ENCODE results near the gene NLGN4Y. TPM values are rescaled to one million over a fixed set of nuclear protein-coding genes. Genes with fewer than 3 reads are reported as not detected.

The NLGN4Y gene
- total and polyA plus RNA-seq, 2 of the 4 experiments (the other 2 are of a cell fraction), result not detected

DNA sequence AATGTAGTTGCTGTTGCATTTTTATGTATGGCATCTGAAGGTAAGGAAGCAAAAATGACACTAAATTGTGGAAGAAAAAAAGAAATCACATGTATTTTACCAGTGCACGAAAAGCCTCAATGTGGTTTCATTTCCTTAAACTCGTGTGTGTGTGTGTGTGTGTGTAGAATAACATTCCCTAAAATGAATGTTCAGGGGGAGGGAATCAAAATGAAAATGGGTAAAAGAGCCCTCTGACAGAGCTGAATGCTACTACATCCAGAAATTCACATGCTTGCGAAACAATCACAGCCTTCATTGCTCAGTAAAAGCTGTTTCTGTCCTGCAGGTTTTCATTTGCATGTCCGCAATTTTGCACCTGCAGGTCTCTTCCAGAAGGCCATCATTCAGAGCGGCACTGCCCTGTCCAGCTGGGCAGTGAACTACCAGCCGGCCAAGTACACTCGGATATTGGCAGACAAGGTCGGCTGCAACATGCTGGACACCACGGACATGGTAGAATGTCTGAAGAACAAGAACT, 305.1 kb downstream of the NLGN4Y start:
- no peak overlapping the region for H3K23ac ChIP-seq (ENCODE audit: low read depth, low read length)
- ATAC-seq (ENCODE audit: low read depth), result no peak
- no peaks in the 10 kb centered on the region for H3K79me1 ChIP-seq (ENCODE audit: low read depth in 1 of 2, low read length in 2 of 2)
- H3K9ac ChIP-seq (ENCODE audit: low read depth, low read length), result no peak overlapping the region
- H3K56ac ChIP-seq (ENCODE audit: extremely low read depth, insufficient read depth, low read length), result no peak overlapping the region
- no peaks in the 10 kb centered on the region for H3K9me1 ChIP-seq (ENCODE audit: insufficient read depth, low read length)
- H3K18ac ChIP-seq (ENCODE audit: low read depth, low read length), result no peak overlapping the region
- DNase-seq, result no peak
- no peak overlapping the region for H4K91ac ChIP-seq (ENCODE audit: insufficient read depth, low read depth, low read length)
- H3K14ac ChIP-seq (replicated peaks; ENCODE audit: low read depth, low read length), result no peak overlapping the region
- H4K8ac ChIP-seq (ENCODE audit: low read depth in 2 of 2, low read length in 2 of 2), result no peak overlapping the region
- WGBS, 2 experiments (ENCODE audit: extremely low coverage in 2 of 2, insufficient read length in 1 of 2), result no CpG with 5 or more reads among the region's 9 CpGs
- H3K9me3 ChIP-seq (ENCODE audit: control insufficient read depth, insufficient read depth, low read length), result no peaks in the 10 kb centered on the region
- in situ Hi-C loops (cut with MboI; ENCODE audit: low sequenced_read_pairs), result no loop called here
- no peak overlapping the region for H2BK120ac ChIP-seq (ENCODE audit: low read depth, low read length)
- POLR2A ChIA-PET (ENCODE audit: unreplicated experiment), result no interaction called here
- no peak overlapping the region for H3K27ac ChIP-seq (ENCODE audit: insufficient read depth, low read length)
- dilution Hi-C loops (cut with HindIII; ENCODE audit: low sequenced_read_pairs, unreplicated experiment), result no loop called here
- H2AK5ac ChIP-seq (ENCODE audit: low read depth, low read length), result no peak overlapping the region
- no peak overlapping the region for H2AFZ ChIP-seq (replicated peaks; ENCODE audit: low read length, poor library complexity)
- H3K27me3 ChIP-seq (ENCODE audit: control insufficient read depth, insufficient read depth, low read length), result no peaks in the 10 kb centered on the region
- H3K36me3 ChIP-seq (ENCODE audit: control insufficient read depth, insufficient read depth, low read length), result no peaks in the 10 kb centered on the region
- no peak overlapping the region for H2BK20ac ChIP-seq (ENCODE audit: low read depth, low read length)
- no peak overlapping the region for H2AK9ac ChIP-seq (replicated peaks; ENCODE audit: low read depth, low read length, poor library complexity)
- intact Hi-C loops (cut with micrococcal nuclease), result no loop called here
- BruUV-seq (replicated peaks), result no TSS peak
- H2BK15ac ChIP-seq (ENCODE audit: low read depth, low read length), result no peak overlapping the region
- H3K4me1 ChIP-seq (ENCODE audit: control insufficient read depth, insufficient read depth, low read length), result no peaks in the 10 kb centered on the region
- H3K4me2 ChIP-seq (ENCODE audit: low read depth, low read length), result no peak overlapping the region
- H3K4me3 ChIP-seq (ENCODE audit: insufficient read depth, low read depth, low read length), result no peak overlapping the region
- H4K20me1 ChIP-seq (ENCODE audit: insufficient read depth, low read length), result no peaks in the 10 kb centered on the region
- H2BK5ac ChIP-seq (ENCODE audit: low read depth, low read length, poor library complexity, severe bottlenecking), result no peak overlapping the region
- no peak for TF ChIP-seq MAFK (IDR thresholded peaks at IDR 0.05; ENCODE audit: low read depth, low read length)
- no peak for TF ChIP-seq POLR2A (IDR thresholded peaks at IDR 0.05; ENCODE audit: low read depth, low read length)
- TF ChIP-seq MAZ (IDR thresholded peaks at IDR 0.05; ENCODE audit: borderline replicate concordance, low read depth, low read length), result no peak
- no peak overlapping the region for H4K5ac ChIP-seq (ENCODE audit: low read depth, low read length)
- H3K4ac ChIP-seq (ENCODE audit: low read depth, low read length), result no peak overlapping the region
- CTCF ChIA-PET, result no interaction called here

Data from IMR-90 (cell line).